GM12875 (cell line): ENCODE results near the gene ME1.

ENCODE experiments used
- H3K4me3 ChIP-seq: one replicate; pipeline ENCODE4 v1.5.1; 2011; ENCODE audit warnings: low read depth, low read length, control low read depth
- TF ChIP-seq, protein P1 (sequence below): IDR thresholded peaks from 2 replicates; pipeline ENCODE4 v1.5.1; 2011; ENCODE audit warnings: low read depth, mild to moderate bottlenecking, control low read depth, inconsistent platforms, low read length, moderate library complexity, borderline replicate concordance; ENCODE audit not compliant: insufficient read depth

Gene ME1

DNA sequence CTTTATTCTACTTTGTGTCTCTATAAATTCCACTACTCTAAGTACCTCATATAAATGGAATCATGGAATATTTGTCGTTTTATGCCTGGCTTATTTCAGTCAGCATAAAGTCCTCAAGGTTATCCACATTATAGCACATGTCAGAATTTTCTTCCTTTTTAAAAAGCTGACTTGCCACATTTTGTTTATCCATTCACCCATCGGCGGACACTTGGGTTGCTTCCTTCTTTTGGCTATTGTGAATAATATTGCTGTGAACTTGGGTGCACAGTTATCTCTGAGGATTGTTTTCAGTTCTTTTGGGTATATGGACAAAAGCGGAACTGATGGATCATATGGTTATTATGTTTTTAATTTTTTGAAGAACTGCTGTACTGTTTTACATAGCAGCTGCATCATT lies 39.1 kb upstream of the ME1 start:
- TF ChIP-seq, protein P1, sequence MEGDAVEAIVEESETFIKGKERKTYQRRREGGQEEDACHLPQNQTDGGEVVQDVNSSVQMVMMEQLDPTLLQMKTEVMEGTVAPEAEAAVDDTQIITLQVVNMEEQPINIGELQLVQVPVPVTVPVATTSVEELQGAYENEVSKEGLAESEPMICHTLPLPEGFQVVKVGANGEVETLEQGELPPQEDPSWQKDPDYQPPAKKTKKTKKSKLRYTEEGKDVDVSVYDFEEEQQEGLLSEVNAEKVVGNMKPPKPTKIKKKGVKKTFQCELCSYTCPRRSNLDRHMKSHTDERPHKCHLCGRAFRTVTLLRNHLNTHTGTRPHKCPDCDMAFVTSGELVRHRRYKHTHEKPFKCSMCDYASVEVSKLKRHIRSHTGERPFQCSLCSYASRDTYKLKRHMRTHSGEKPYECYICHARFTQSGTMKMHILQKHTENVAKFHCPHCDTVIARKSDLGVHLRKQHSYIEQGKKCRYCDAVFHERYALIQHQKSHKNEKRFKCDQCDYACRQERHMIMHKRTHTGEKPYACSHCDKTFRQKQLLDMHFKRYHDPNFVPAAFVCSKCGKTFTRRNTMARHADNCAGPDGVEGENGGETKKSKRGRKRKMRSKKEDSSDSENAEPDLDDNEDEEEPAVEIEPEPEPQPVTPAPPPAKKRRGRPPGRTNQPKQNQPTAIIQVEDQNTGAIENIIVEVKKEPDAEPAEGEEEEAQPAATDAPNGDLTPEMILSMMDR = no peak
- no peak overlapping the region for H3K4me3 ChIP-seq

- TF ChIP-seq, protein P1 = no peak
- H3K4me3 ChIP-seq = no peak overlapping the region
Measured at GRCh38 chr6:83467620-83468036, 36.8 kb upstream of the ME1 start.

DNA sequence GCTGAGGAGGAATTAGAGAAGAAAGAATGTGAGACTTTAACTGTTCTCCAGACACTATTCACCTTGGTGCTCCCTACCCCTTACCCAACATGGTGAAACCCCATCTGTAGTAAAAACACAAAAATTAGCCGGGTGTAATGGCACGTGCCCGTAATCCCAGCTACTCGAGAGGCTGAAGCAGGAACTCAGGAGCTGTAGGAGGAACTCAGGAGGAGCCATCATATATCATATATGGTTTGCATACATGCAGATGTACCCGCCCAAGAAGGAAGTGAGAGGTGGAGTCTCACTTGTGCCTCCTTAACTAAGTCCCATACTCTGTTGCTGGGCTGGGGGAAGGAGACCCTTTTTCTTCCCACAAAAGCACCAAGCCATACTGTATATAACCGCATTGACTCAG lies 35.5 kb upstream of the ME1 start:
- TF ChIP-seq, protein P1 = no peak
- no peak overlapping the region for H3K4me3 ChIP-seq

DNA sequence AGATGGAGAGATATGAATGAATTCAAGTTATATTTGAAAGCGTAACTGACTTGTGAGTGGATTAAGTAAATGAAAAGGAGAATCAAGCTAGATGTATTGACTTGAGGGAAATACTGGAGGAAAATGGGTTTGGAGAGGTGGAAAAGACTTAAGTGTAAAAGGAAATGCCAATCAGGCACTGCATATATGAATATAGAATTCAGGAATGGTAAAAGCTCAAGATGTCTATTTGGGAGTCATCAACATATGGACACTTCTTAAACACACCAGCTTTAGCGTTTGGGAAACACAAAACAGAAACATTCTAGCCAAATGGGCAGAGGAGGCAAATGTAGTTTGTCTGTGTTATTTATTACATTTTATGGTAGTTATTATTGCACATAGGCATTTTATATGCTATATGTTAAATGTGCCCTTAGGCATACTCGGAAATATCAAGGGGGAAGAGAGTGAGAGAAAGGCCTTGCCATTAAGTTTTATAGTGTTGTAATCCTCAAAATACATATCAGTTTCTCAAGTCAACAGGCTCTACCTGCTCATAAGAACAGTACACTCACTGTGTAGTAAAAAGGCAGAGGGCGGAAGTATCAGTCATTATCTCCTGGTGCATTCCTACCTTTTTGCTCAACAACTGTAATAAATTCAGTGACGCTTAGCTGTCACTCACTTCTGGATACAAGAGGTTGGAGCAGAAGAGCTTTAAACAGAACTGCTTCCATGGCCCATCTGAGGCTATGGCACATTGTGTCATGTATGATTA lies 33.7 kb upstream of the ME1 start:
- TF ChIP-seq, protein P1 = no peak
- no peak overlapping the region for H3K4me3 ChIP-seq

DNA sequence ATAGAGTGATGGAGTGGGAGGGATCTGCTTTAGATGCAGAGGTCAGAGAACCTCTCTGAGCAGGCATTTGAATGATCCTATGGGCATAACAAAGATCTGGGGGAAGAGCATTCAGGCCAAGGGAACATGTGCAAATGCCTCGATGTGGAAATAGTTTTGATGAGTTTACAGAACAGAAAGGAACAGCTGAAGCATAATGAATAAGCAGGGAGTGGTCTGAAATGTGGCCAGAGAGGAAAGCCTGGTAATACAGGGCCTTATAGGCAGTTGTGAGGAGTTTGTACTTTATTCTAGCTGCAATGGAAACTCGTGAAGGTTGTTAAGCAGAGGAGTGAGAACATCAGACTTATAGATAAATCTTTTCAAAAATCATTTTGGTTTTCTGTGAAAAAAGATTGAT lies 33.0 kb upstream of the ME1 start:
- TF ChIP-seq, protein P1 = no peak
- no peak overlapping the region for H3K4me3 ChIP-seq

DNA sequence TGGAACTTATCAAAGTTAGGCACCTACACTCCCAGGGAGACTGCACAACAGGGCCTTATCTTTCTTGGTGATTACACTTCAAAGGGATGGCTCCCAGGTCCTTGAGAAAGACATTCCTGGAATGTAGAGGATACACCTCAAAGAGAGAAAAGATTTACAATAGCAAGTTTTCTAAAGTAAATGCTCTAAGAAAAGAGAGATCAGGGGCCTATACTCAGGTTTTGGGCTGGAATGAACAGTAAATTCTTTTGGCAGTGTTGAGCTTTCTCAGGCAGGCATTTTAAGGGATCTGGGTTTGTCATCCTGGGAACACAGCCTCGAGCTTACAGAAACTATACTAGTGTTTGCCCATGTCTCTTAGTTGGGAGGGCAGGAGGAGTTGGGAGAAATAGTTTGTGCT lies 31.7 kb upstream of the ME1 start:
- TF ChIP-seq, protein P1 = no peak
- H3K4me3 ChIP-seq = no peak overlapping the region

GRCh38 chr6:83461438-83461837 lies 30.6 kb upstream of the ME1 start:
- TF ChIP-seq, protein P1 = no peak
- no peak overlapping the region for H3K4me3 ChIP-seq
